ENCODE measurements around the gene MORN5.

Gene MORN5

GRCh38 chr9:122225312-122226141, 65.8 kb downstream of the MORN5 start:
- no peak for TF ChIP-seq CTCF (IDR thresholded peaks at IDR 0.05; ENCODE audit: extremely low read depth, insufficient read depth, missing control alignments)
- peak; percentile 23 for DNase-seq (ENCODE audit: low spot score)
- in situ Hi-C loops (cut with MboI; ENCODE audit: low pct_unique_long_range_greater_than_20kb, low sequenced_read_pairs, unreplicated experiment): no loop called here

GRCh38 chr9:122226142-122226757, 66.5 kb downstream of the MORN5 start:
- in situ Hi-C loops (cut with MboI; ENCODE audit: low pct_unique_long_range_greater_than_20kb, low sequenced_read_pairs, unreplicated experiment): no loop called here
- no peak for TF ChIP-seq CTCF (IDR thresholded peaks at IDR 0.05; ENCODE audit: extremely low read depth, insufficient read depth, missing control alignments)
- peak; percentile 33 for DNase-seq (ENCODE audit: low spot score)

- peak; percentile 43 for DNase-seq (ENCODE audit: low spot score)
- in situ Hi-C loops (cut with MboI; ENCODE audit: low pct_unique_long_range_greater_than_20kb, low sequenced_read_pairs, unreplicated experiment): no loop called here
Measured at GRCh38 chr9:122226758-122227574, 67.3 kb downstream of the MORN5 start.

GRCh38 chr9:122227575-122227900, 67.8 kb downstream of the MORN5 start:
- in situ Hi-C loops (cut with MboI; ENCODE audit: low pct_unique_long_range_greater_than_20kb, low sequenced_read_pairs, unreplicated experiment): no loop called here
- peak; percentile 42 for DNase-seq (ENCODE audit: low spot score)
- no peak for TF ChIP-seq CTCF (IDR thresholded peaks at IDR 0.05; ENCODE audit: extremely low read depth, insufficient read depth, missing control alignments)

More at GRCh38 chr9:122226758-122227574, 67.3 kb downstream of the MORN5 start:
- no peak for TF ChIP-seq CTCF (IDR thresholded peaks at IDR 0.05; ENCODE audit: extremely low read depth, insufficient read depth, missing control alignments)

- in situ Hi-C loops (cut with MboI; ENCODE audit: low pct_unique_long_range_greater_than_20kb, low sequenced_read_pairs, unreplicated experiment): no loop called here
- DNase-seq (ENCODE audit: low spot score): peak; percentile 39
- TF ChIP-seq CTCF (IDR thresholded peaks at IDR 0.05; ENCODE audit: extremely low read depth, insufficient read depth, missing control alignments): no peak
Measured at GRCh38 chr9:122228191-122228567, 68.5 kb downstream of the MORN5 start.

Data from GM13977 (cell line).